Calu3 (cell line): ENCODE results near the gene OPALIN. TPM values are rescaled to one million over a fixed set of nuclear protein-coding genes. Genes with fewer than 3 reads are reported as not detected.

Experiments used
- BruUV-seq: library from RNA; stranded (reverse); fragments of 400-500 nt; replicated peaks from 2 replicates; lab custom pipeline; 2021; lab: Mats Ljungman, UMichigan
- CTCF ChIA-PET: fragments of 300-600 bp; sonication (Branson Sonifier 250); formaldehyde crosslinking; loops from one replicate; lab custom pipeline; 2022; ENCODE audit warnings: antibody characterized with exemption; lab: Charles Lee
- DNase-seq: peaks from one replicate; pipeline ENCODE4 v3.0.0; 2022
- H3K27ac Mint-ChIP-seq: one replicate; pipeline ENCODE4 v1.8.0; 2022; ENCODE audit warnings: mixed read lengths; ENCODE audit not compliant: unreplicated experiment
- H3K27me3 Mint-ChIP-seq: one replicate; pipeline ENCODE4 v1.8.0; 2022; ENCODE audit warnings: mixed read lengths; ENCODE audit not compliant: unreplicated experiment
- H3K36me3 Mint-ChIP-seq: one replicate; pipeline ENCODE4 v1.8.0; 2022; ENCODE audit warnings: mild to moderate bottlenecking, moderate library complexity, mixed read lengths; ENCODE audit not compliant: insufficient read depth, unreplicated experiment
- H3K4me1 Mint-ChIP-seq: one replicate; pipeline ENCODE4 v1.8.0; 2022; ENCODE audit warnings: mild to moderate bottlenecking, low read depth, mixed read lengths; ENCODE audit not compliant: unreplicated experiment
- H3K4me3 Mint-ChIP-seq: one replicate; pipeline ENCODE4 v1.8.0; 2022; ENCODE audit warnings: mild to moderate bottlenecking, low read depth, moderate library complexity, mixed read lengths; ENCODE audit not compliant: unreplicated experiment
- H3K9me3 Mint-ChIP-seq: one replicate; pipeline ENCODE4 v1.8.0; 2022; ENCODE audit warnings: low read depth, mixed read lengths; ENCODE audit not compliant: unreplicated experiment
- intact Hi-C: fragments of 100-400 bp; cut with micrococcal nuclease; formaldehyde crosslinking; loops from one replicate; pipeline ENCODE4 v1.10.0; 2022; ENCODE audit not compliant: unreplicated experiment
- total RNA-seq: library from RNA; stranded (reverse); gene quantifications from 2 replicates; pipeline ENCODE4 v1.2.3, GENCODE V29; 2022
- TF ChIP-seq, protein P1 (sequence below): fragments of 200-600 bp; IDR thresholded peaks from one replicate; pipeline ENCODE4 v1.8.0; 2022; ENCODE audit warnings: antibody characterized with exemption; ENCODE audit not compliant: unreplicated experiment

Gene OPALIN
- total RNA-seq, 1 experiment from 2014 or later: not detected

GRCh38 chr10:96317067-96317833 lies 41.6 kb downstream of the OPALIN start:
- intact Hi-C loops: no loop called here
- TF ChIP-seq, protein P1, sequence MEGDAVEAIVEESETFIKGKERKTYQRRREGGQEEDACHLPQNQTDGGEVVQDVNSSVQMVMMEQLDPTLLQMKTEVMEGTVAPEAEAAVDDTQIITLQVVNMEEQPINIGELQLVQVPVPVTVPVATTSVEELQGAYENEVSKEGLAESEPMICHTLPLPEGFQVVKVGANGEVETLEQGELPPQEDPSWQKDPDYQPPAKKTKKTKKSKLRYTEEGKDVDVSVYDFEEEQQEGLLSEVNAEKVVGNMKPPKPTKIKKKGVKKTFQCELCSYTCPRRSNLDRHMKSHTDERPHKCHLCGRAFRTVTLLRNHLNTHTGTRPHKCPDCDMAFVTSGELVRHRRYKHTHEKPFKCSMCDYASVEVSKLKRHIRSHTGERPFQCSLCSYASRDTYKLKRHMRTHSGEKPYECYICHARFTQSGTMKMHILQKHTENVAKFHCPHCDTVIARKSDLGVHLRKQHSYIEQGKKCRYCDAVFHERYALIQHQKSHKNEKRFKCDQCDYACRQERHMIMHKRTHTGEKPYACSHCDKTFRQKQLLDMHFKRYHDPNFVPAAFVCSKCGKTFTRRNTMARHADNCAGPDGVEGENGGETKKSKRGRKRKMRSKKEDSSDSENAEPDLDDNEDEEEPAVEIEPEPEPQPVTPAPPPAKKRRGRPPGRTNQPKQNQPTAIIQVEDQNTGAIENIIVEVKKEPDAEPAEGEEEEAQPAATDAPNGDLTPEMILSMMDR: no peak
- Mint-ChIP-seq H3K27me3 (peaks cover 19% of the 10 kb centered on the region), H3K4me3 (no peak overlapping the region), H3K36me3 (no peaks in the 10 kb centered on the region), H3K27ac (no peak overlapping the region), H3K4me1 (no peaks in the 10 kb centered on the region), H3K9me3 (no peaks in the 10 kb centered on the region)
- BruUV-seq: no TSS peak
- CTCF ChIA-PET: interaction anchor here (0.9 to 1.1 kb wide), 2 partner anchors 17 to 88 kb away, joined by 4 to 8 read pairs; no protein-coding TSS in a partner anchor
- no peak for DNase-seq

DNA sequence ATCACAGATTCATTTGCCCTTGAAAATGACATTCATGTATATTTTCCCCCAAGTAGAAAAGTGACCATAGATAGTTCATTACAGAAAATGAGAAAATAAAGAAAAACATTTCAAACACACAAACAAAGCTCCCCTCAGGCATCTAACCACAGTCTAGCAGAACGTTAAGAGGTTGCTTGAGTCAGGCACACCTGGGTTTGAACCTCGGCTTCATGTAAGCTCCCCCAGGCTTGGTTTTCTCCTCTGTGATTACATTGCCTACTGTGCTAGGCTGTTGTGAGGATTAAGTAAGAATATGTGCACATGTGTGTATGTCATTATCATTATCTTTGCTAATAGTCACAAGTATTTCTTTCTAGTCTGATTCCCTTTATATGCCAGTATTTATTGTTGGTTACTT lies 45.5 kb downstream of the OPALIN start:
- Mint-ChIP-seq H3K36me3 (no peaks in the 10 kb centered on the region), H3K9me3 (no peaks in the 10 kb centered on the region), H3K4me3 (no peak overlapping the region), H3K27me3 (peaks cover 19% of the 10 kb centered on the region), H3K27ac (no peak overlapping the region), H3K4me1 (no peaks in the 10 kb centered on the region)
- BruUV-seq: no TSS peak
- CTCF ChIA-PET: no interaction called here
- DNase-seq: no peak
- intact Hi-C loops: no loop called here
- TF ChIP-seq, protein P1: no peak

- no peak for DNase-seq
- TF ChIP-seq, protein P1: no peak
- Mint-ChIP-seq H3K9me3 (no peaks in the 10 kb centered on the region), H3K4me3 (no peak overlapping the region), H3K36me3 (no peaks in the 10 kb centered on the region), H3K27ac (no peak overlapping the region), H3K27me3 (peaks cover 10% of the 10 kb centered on the region), H3K4me1 (no peaks in the 10 kb centered on the region)
- BruUV-seq: no TSS peak
- intact Hi-C loops: no loop called here
- CTCF ChIA-PET: no interaction called here
These were observed 47.6 kb downstream of the OPALIN start for GRCh38 chr10:96311180-96311715.

DNA sequence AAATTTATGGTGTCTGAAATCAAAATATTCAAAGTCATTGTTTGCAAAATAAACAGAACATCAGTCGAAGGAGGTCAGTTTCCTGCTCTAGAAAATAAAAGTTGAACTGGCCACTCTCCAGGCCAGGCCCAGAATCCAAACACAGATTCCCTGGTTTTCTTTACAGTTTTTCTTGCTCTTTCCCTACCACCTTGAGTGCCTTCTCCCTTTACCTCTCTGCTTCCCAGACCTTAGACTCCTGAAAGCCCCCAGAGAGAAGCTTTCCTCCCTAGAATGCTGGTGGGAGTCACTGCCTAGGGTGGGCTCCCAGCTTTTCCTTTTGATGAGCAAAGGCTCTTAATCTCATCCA lies 48.5 kb downstream of the OPALIN start:
- H3K4me1 Mint-ChIP-seq: no peaks in the 10 kb centered on the region
- peaks cover under 1% of the 10 kb centered on the region for H3K27me3 Mint-ChIP-seq
- DNase-seq: no peak
- TF ChIP-seq, protein P1: no peak
- no peak overlapping the region for H3K4me3 Mint-ChIP-seq
- H3K9me3 Mint-ChIP-seq: no peaks in the 10 kb centered on the region
- H3K36me3 Mint-ChIP-seq: no peaks in the 10 kb centered on the region
- H3K27ac Mint-ChIP-seq: no peak overlapping the region
- intact Hi-C loops: no loop called here
- BruUV-seq: no TSS peak
- CTCF ChIA-PET: no interaction called here
